Measurements from ENCODE around the gene GFI1B. TPM values are rescaled to one million over a fixed set of nuclear protein-coding genes. Genes with fewer than 3 reads are reported as not detected.

The GFI1B gene
- total and polyA plus RNA-seq, 4 experiments from 2014 or later = not detected

- H3K27me3 Mint-ChIP-seq = peaks cover 22 to 37% of the 10 kb centered on the region in 2 donors
These were observed 1.9 kb upstream of the GFI1B start for GRCh38 chr9:132976571-132976970.

GRCh38 chr9:132978112-132978450, 413 bp upstream of the GFI1B start:
- peaks cover 22 to 44% of the 10 kb centered on the region in 2 donors for H3K27me3 Mint-ChIP-seq
- no peak overlapping the region for H3K27ac Mint-ChIP-seq
- Histone ChIP-seq H3K4me3 (ENCODE audit: low read length in 2 of 2) (no peak overlapping the region), H3K9me3 (ENCODE audit: control insufficient read depth in 1 of 2, low read length in 2 of 2) (no peaks in the 10 kb centered on the region), H3K27ac (ENCODE audit: low read depth, low read length) (no peak overlapping the region), H3K4me1 (ENCODE audit: insufficient read depth, low read length) (peaks cover 13% of the 10 kb centered on the region), H3K27me3 (ENCODE audit: insufficient read depth, low read length) (peaks cover 12% of the 10 kb centered on the region), H3K36me3 (ENCODE audit: insufficient read depth, low read length) (no peaks in the 10 kb centered on the region)
- H3K4me1 Mint-ChIP-seq = peaks cover 4 to 6% (median 6%) of the 10 kb centered on the region in 4 donors
- H3K4me3 Mint-ChIP-seq = no peak overlapping the region
- no peak for DNase-seq
- no peaks in the 10 kb centered on the region for H3K36me3 Mint-ChIP-seq
- intact Hi-C loops (cut with micrococcal nuclease) = loop anchor here (5.0 kb wide), 1 partner anchor 204 kb away; no protein-coding TSS in a partner anchor
- CTCF ChIA-PET (ENCODE audit: partially characterized antibody) = interaction anchor here (1.1 to 1.7 kb wide), 3 partner anchors 15 to 172 kb away, joined by 3 read pairs; no protein-coding TSS in a partner anchor
- H3K9me3 Mint-ChIP-seq = no peaks in the 10 kb centered on the region
- POLR2A ChIA-PET (ENCODE audit: partially characterized antibody) = no interaction called here

More at GRCh38 chr9:132976571-132976970, 1.9 kb upstream of the GFI1B start:
- no peaks in the 10 kb centered on the region for H3K9me3 Mint-ChIP-seq
- Histone ChIP-seq H3K27me3 (ENCODE audit: insufficient read depth, low read length) (peaks cover 12% of the 10 kb centered on the region), H3K4me3 (ENCODE audit: low read length in 2 of 2) (no peak overlapping the region), H3K9me3 (ENCODE audit: control insufficient read depth in 1 of 2, low read length in 2 of 2) (no peaks in the 10 kb centered on the region), H3K4me1 (ENCODE audit: insufficient read depth, low read length) (peaks cover 13% of the 10 kb centered on the region), H3K27ac (ENCODE audit: low read depth, low read length) (no peak overlapping the region), H3K36me3 (ENCODE audit: insufficient read depth, low read length) (no peaks in the 10 kb centered on the region)
- ChIA-PET POLR2A (ENCODE audit: partially characterized antibody) (no interaction called here), CTCF (ENCODE audit: partially characterized antibody) (interaction anchor here (1.7 kb wide), 1 partner anchor 173 kb away, joined by 3 read pairs; no protein-coding TSS in a partner anchor)
- intact Hi-C loops (cut with micrococcal nuclease) = loop anchor here (2.0 to 5.0 kb wide), 2 partner anchors 170 to 206 kb away; no protein-coding TSS in a partner anchor
- H3K4me1 Mint-ChIP-seq = peaks cover 4 to 11% (median 8%) of the 10 kb centered on the region in 4 donors
- no peak for DNase-seq
- no peak overlapping the region for H3K27ac Mint-ChIP-seq
- H3K36me3 Mint-ChIP-seq = no peaks in the 10 kb centered on the region
- no peak overlapping the region for H3K4me3 Mint-ChIP-seq

- no peak overlapping the region for H3K4me3 Mint-ChIP-seq
These were observed 1.7 kb downstream of the GFI1B start for GRCh38 chr9:132980157-132980556.

GRCh38 chr9:132982458-132982857, 4.0 kb downstream of the GFI1B start:
- DNase-seq = no peak
- H3K27me3 ChIP-seq (ENCODE audit: insufficient read depth, low read length) = peaks cover 12% of the 10 kb centered on the region
- intact Hi-C loops (cut with micrococcal nuclease) = no loop called here
- POLR2A ChIA-PET (ENCODE audit: partially characterized antibody) = no interaction called here
- no peak overlapping the region for H3K27ac Mint-ChIP-seq
- H3K9me3 ChIP-seq (ENCODE audit: control insufficient read depth in 1 of 2, low read length in 2 of 2) = no peaks in the 10 kb centered on the region
- no peaks in the 10 kb centered on the region for H3K36me3 Mint-ChIP-seq
- H3K9me3 Mint-ChIP-seq = no peaks in the 10 kb centered on the region
- H3K27ac ChIP-seq (ENCODE audit: low read depth, low read length) = no peak overlapping the region
- CTCF ChIA-PET (ENCODE audit: partially characterized antibody) = interaction anchor here (1.2 kb wide), 1 partner anchor 80 kb away, joined by 3 read pairs; no protein-coding TSS in a partner anchor
- H3K4me3 Mint-ChIP-seq = no peak overlapping the region
- peaks cover 26 to 39% of the 10 kb centered on the region in 2 donors for H3K27me3 Mint-ChIP-seq
- H3K4me1 Mint-ChIP-seq = peaks cover 4 to 6% (median 6%) of the 10 kb centered on the region in 4 donors
- H3K4me3 ChIP-seq (ENCODE audit: low read length in 2 of 2) = no peak overlapping the region
- H3K4me1 ChIP-seq (ENCODE audit: insufficient read depth, low read length) = peaks cover 13% of the 10 kb centered on the region
- H3K36me3 ChIP-seq (ENCODE audit: insufficient read depth, low read length) = no peaks in the 10 kb centered on the region

More at GRCh38 chr9:132980157-132980556, 1.7 kb downstream of the GFI1B start:
- H3K9me3 ChIP-seq (ENCODE audit: control insufficient read depth in 1 of 2, low read length in 2 of 2) = no peaks in the 10 kb centered on the region
- intact Hi-C loops (cut with micrococcal nuclease) = no loop called here
- no peak for DNase-seq
- Mint-ChIP-seq H3K9me3 (no peaks in the 10 kb centered on the region), H3K27me3 (peaks cover 23 to 38% of the 10 kb centered on the region in 2 donors), H3K36me3 (no peaks in the 10 kb centered on the region), H3K27ac (no peak overlapping the region), H3K4me1 (peaks cover 4 to 6% (median 6%) of the 10 kb centered on the region in 4 donors)
- CTCF ChIA-PET (ENCODE audit: partially characterized antibody) = interaction anchor here (0.5 to 1.5 kb wide), 3 partner anchors 12 to 574 kb away, joined by 3 to 5 read pairs (median 3); no protein-coding TSS in a partner anchor
- peaks cover 12% of the 10 kb centered on the region for H3K27me3 ChIP-seq (ENCODE audit: insufficient read depth, low read length)
- H3K4me1 ChIP-seq (ENCODE audit: insufficient read depth, low read length) = peaks cover 13% of the 10 kb centered on the region
- H3K27ac ChIP-seq (ENCODE audit: low read depth, low read length) = no peak overlapping the region
- POLR2A ChIA-PET (ENCODE audit: partially characterized antibody) = no interaction called here
- no peak overlapping the region for H3K4me3 ChIP-seq (ENCODE audit: low read length in 2 of 2)
- H3K36me3 ChIP-seq (ENCODE audit: insufficient read depth, low read length) = no peaks in the 10 kb centered on the region

- POLR2A ChIA-PET (ENCODE audit: partially characterized antibody) = interaction anchor here (0.6 kb wide), 1 partner anchor 135 kb away, joined by 3 read pairs; no protein-coding TSS in a partner anchor
- peaks cover 30 to 38% of the 10 kb centered on the region in 2 donors for H3K27me3 Mint-ChIP-seq
- H3K27me3 ChIP-seq (ENCODE audit: insufficient read depth, low read length) = peaks cover 9% of the 10 kb centered on the region
These were observed 5.2 kb downstream of the GFI1B start for GRCh38 chr9:132983491-132984201.

GRCh38 chr9:132984202-132985070, 5.9 kb downstream of the GFI1B start:
- Histone ChIP-seq H3K36me3 (ENCODE audit: insufficient read depth, low read length) (no peaks in the 10 kb centered on the region), H3K4me1 (ENCODE audit: insufficient read depth, low read length) (no peaks in the 10 kb centered on the region), H3K4me3 (ENCODE audit: low read length in 2 of 2) (no peak overlapping the region), H3K9me3 (ENCODE audit: control insufficient read depth in 1 of 2, low read length in 2 of 2) (no peaks in the 10 kb centered on the region), H3K27me3 (ENCODE audit: insufficient read depth, low read length) (peaks cover 4% of the 10 kb centered on the region), H3K27ac (ENCODE audit: low read depth, low read length) (no peak overlapping the region)
- Mint-ChIP-seq H3K36me3 (no peaks in the 10 kb centered on the region), H3K27me3 (peaks cover 29 to 36% of the 10 kb centered on the region in 2 donors), H3K27ac (no peak overlapping the region), H3K9me3 (peaks cover 0 to 2% (median 0%) of the 10 kb centered on the region in 8 donors), H3K4me3 (no peak overlapping the region), H3K4me1 (peaks cover 0 to 2% (median 0%) of the 10 kb centered on the region in 4 donors)
- no peak for DNase-seq
- ChIA-PET POLR2A (ENCODE audit: partially characterized antibody) (no interaction called here), CTCF (ENCODE audit: partially characterized antibody) (interaction anchor here (0.9 kb wide), 1 partner anchor 10 kb away, joined by 3 read pairs; no protein-coding TSS in a partner anchor)
- intact Hi-C loops (cut with micrococcal nuclease) = no loop called here

More at GRCh38 chr9:132983491-132984201, 5.2 kb downstream of the GFI1B start:
- Mint-ChIP-seq H3K27ac (no peak overlapping the region), H3K4me3 (no peak overlapping the region), H3K4me1 (peaks cover 1 to 3% (median 2%) of the 10 kb centered on the region in 4 donors), H3K36me3 (no peaks in the 10 kb centered on the region), H3K9me3 (peaks cover 0 to 2% (median 0%) of the 10 kb centered on the region in 8 donors)
- intact Hi-C loops (cut with micrococcal nuclease) = no loop called here
- CTCF ChIA-PET (ENCODE audit: partially characterized antibody) = no interaction called here
- Histone ChIP-seq H3K4me3 (ENCODE audit: low read length in 2 of 2) (no peak overlapping the region), H3K27ac (ENCODE audit: low read depth, low read length) (no peak overlapping the region), H3K36me3 (ENCODE audit: insufficient read depth, low read length) (no peaks in the 10 kb centered on the region), H3K4me1 (ENCODE audit: insufficient read depth, low read length) (peaks cover 4% of the 10 kb centered on the region), H3K9me3 (ENCODE audit: control insufficient read depth in 1 of 2, low read length in 2 of 2) (no peaks in the 10 kb centered on the region)
- no peak for DNase-seq

GRCh38 chr9:132985071-132985350, 6.5 kb downstream of the GFI1B start:
- Mint-ChIP-seq H3K36me3 (no peaks in the 10 kb centered on the region), H3K9me3 (peaks cover 0 to 2% (median 0%) of the 10 kb centered on the region in 8 donors), H3K4me3 (no peak overlapping the region), H3K4me1 (peaks cover 0 to 2% (median 0%) of the 10 kb centered on the region in 4 donors), H3K27ac (no peak overlapping the region), H3K27me3 (peaks cover 24 to 31% of the 10 kb centered on the region in 2 donors)
- CTCF ChIA-PET (ENCODE audit: partially characterized antibody) = interaction anchor here (0.9 to 1.2 kb wide), 2 partner anchors 10 to 13 kb away, joined by 3 read pairs; no protein-coding TSS in a partner anchor
- Histone ChIP-seq H3K27me3 (ENCODE audit: insufficient read depth, low read length) (peaks cover 4% of the 10 kb centered on the region), H3K4me1 (ENCODE audit: insufficient read depth, low read length) (no peaks in the 10 kb centered on the region), H3K4me3 (ENCODE audit: low read length in 2 of 2) (no peak overlapping the region), H3K9me3 (ENCODE audit: control insufficient read depth in 1 of 2, low read length in 2 of 2) (no peaks in the 10 kb centered on the region), H3K36me3 (ENCODE audit: insufficient read depth, low read length) (no peaks in the 10 kb centered on the region), H3K27ac (ENCODE audit: low read depth, low read length) (no peak overlapping the region)
- intact Hi-C loops (cut with micrococcal nuclease) = no loop called here
- no peak for DNase-seq
- POLR2A ChIA-PET (ENCODE audit: partially characterized antibody) = no interaction called here
